ENCODE measurements around the gene FYB2.

The FYB2 gene

DNA sequence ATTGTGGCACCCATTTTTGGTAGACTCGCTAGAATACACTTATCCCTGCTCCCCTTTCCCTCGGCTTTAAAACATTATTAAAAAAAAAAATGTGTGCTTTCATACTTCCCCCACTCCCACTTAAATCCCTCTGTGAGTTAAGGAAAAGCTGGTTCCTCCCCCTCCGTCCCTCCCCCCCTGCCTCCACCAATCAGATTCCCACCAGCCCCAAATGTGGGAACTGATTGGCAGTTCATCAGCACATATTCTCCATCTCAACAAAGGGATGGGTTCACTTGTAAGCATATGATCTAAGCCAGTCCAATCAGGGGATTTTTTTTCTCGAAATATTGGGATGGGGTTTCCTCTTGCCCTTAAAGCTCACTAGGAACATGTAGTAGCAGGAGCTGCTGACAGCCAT, 10.8 kb upstream of the FYB2 start:
- no peak for DNase-seq (ENCODE audit: low spot score)
- in situ Hi-C loops (cut with MboI; ENCODE audit: low sequenced_read_pairs, unreplicated experiment): loop anchor here (25.0 kb wide), 1 partner anchor 1207 kb away; no protein-coding TSS in a partner anchor
- TF ChIP-seq CTCF (IDR thresholded peaks at IDR 0.05; ENCODE audit: borderline replicate concordance, control extremely low read depth, extremely low read depth, insufficient read depth, missing control alignments): no peak

- DNase-seq (ENCODE audit: low spot score): no peak
- in situ Hi-C loops (cut with MboI; ENCODE audit: low sequenced_read_pairs, unreplicated experiment): loop anchor here (25.0 kb wide), 1 partner anchor 1210 kb away; no protein-coding TSS in a partner anchor
- TF ChIP-seq CTCF (IDR thresholded peaks at IDR 0.05; ENCODE audit: borderline replicate concordance, control extremely low read depth, extremely low read depth, insufficient read depth, missing control alignments): no peak
Observed at GRCh38 chr1:56827711-56828110, 8.5 kb upstream of the FYB2 start.

- in situ Hi-C loops (cut with MboI; ENCODE audit: low sequenced_read_pairs, unreplicated experiment): loop anchor here (25.0 kb wide), 1 partner anchor 1212 kb away; no protein-coding TSS in a partner anchor
- no peak for TF ChIP-seq CTCF (IDR thresholded peaks at IDR 0.05; ENCODE audit: borderline replicate concordance, control extremely low read depth, extremely low read depth, insufficient read depth, missing control alignments)
- DNase-seq (ENCODE audit: low spot score): no peak
Observed at GRCh38 chr1:56825436-56825835, 6.2 kb upstream of the FYB2 start.

DNA sequence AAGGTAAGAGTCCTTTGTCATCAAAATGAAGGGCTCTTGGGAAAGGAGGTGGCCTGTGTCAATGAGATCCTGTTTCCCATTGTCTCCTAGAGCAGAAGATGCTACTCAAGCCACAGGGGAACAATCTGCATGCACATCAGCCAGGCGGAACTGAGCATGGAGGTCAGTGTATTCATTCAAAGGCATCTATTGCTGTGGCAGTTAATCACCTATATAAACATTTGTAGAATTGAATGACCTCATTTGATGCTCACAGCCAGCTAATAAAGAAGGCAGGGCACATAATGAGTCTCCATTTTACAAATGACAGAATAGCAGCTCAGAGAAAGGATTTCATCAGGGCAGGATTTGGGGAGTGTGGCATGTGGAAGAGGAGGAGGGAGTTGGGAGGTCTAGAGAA, 5.7 kb upstream of the FYB2 start:
- DNase-seq (ENCODE audit: low spot score): no peak

DNA sequence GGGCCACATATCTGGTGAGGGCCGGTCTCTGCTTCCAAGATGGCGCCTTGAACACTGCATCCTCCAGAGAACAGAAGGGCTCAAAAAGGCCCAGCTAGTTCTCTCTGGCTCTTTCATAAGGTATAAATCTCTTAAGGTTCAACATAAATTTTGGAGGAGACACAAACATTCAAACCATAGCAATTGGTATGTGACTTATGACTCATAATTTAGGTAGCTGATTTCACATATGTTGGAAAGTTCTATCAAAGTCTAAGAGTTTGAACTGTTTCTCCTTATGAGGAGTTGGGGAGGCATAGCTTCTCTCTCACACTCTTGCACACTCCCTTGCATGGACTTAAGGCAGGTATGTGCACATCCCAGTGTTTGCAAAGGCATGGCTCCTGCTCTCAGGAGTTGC, 5.1 kb upstream of the FYB2 start:
- no peak for TF ChIP-seq CTCF (IDR thresholded peaks at IDR 0.05; ENCODE audit: borderline replicate concordance, control extremely low read depth, extremely low read depth, insufficient read depth, missing control alignments)
- DNase-seq (ENCODE audit: low spot score): no peak
- in situ Hi-C loops (cut with MboI; ENCODE audit: low sequenced_read_pairs, unreplicated experiment): no loop called here

More for the DNA sequence above, 5.7 kb upstream of the FYB2 start:
- TF ChIP-seq CTCF (IDR thresholded peaks at IDR 0.05; ENCODE audit: borderline replicate concordance, control extremely low read depth, extremely low read depth, insufficient read depth, missing control alignments): no peak
- in situ Hi-C loops (cut with MboI; ENCODE audit: low sequenced_read_pairs, unreplicated experiment): loop anchor here (25.0 kb wide), 1 partner anchor 1212 kb away; no protein-coding TSS in a partner anchor

- no peak for DNase-seq (ENCODE audit: low spot score)
- in situ Hi-C loops (cut with MboI; ENCODE audit: low sequenced_read_pairs, unreplicated experiment): no loop called here
Observed at GRCh38 chr1:56821462-56821797, 2.2 kb upstream of the FYB2 start.

More at GRCh38 chr1:56821462-56821797, 2.2 kb upstream of the FYB2 start:
- no peak for TF ChIP-seq CTCF (IDR thresholded peaks at IDR 0.05; ENCODE audit: borderline replicate concordance, control extremely low read depth, extremely low read depth, insufficient read depth, missing control alignments)

Data from GM13976 (cell line).